Heart right ventricle (tissue), 16 donors: ENCODE measurements around the gene IGF1R. TPM values are rescaled to one million over a fixed set of nuclear protein-coding genes. Genes with fewer than 3 reads are reported as not detected.
A peak's percentile ranks its signal among the peaks of the same experiment; 100 is the strongest.

Source experiments
- ATAC-seq, 8 donors: fragments of 200-7000 bp; cut with Tn5 transposase; one replicate each; pipeline ENCODE4 v1.9.1; 2020; ENCODE audit warnings: mild to moderate bottlenecking in 8 of 8, moderate library complexity in 8 of 8, moderate number of reproducible peaks in 1 of 8
- DNase-seq, 2 donors: peaks; one replicate each; pipeline ENCODE4 v3.0.0-alpha.2; 2020
- H3K27ac ChIP-seq, 10 donors: fragments of 200-600 bp; sonication (generic) in 2 of 10; one replicate each; pipeline versions ENCODE4 v1.5.0 to v1.8.0; 2020 to 2022; ENCODE audit warnings: mild to moderate bottlenecking in 3 of 10
- H3K27me3 ChIP-seq, 7 donors: fragments of 200-600 bp; one replicate each; pipeline ENCODE4 v1.8.0; 2021 to 2022; ENCODE audit warnings: mild to moderate bottlenecking in 2 of 7
- H3K36me3 ChIP-seq, 9 donors: fragments of 200-600 bp; sonication (generic) in 1 of 9; one replicate each; pipeline versions ENCODE4 v1.5.0 to v1.8.0; 2020 to 2022; ENCODE audit warnings: mild to moderate bottlenecking in 2 of 9
- H3K4me1 ChIP-seq, 9 donors: fragments of 200-600 bp; sonication (generic) in 1 of 9; one replicate each; pipeline versions ENCODE4 v1.5.0 to v1.8.0; 2020 to 2022; ENCODE audit warnings: mild to moderate bottlenecking in 4 of 9
- H3K4me3 ChIP-seq, 10 donors: fragments of 200-600 bp; sonication (generic) in 2 of 10; one replicate each; pipeline versions ENCODE4 v1.5.0 to v1.8.0; 2020 to 2022; ENCODE audit warnings: mild to moderate bottlenecking in 7 of 10, moderate library complexity in 2 of 10
- H3K9me3 ChIP-seq, 11 donors: fragments of 200-600 bp in 10 of 11; sonication (generic) in 2 of 11; one replicate each; pipeline versions ENCODE4 v1.5.0 to v1.8.0; 2013 to 2022; ENCODE audit warnings: mild to moderate bottlenecking in 2 of 11, control low read depth in 1 of 11, moderate library complexity in 1 of 11
- WGBS, 2 donors: extraction: QIAGEN DNeasy Blood & Tissue Kit; methylation state at CpG; one replicate each; pipeline ENCODE4 v1.1.7; 2013; ENCODE audit warnings: inconsistent platforms in 1 of 2; 5-methylcytosine and 5-hydroxymethylcytosine counted together
- intact Hi-C, 10 donors: fragments of 100-400 bp; cut with DNase I; formaldehyde crosslinking; loops; one replicate each; pipeline versions ENCODE4 v1.11.1 to v1.14.2; 2022
- polyA plus RNA-seq, 2 donors: library from polyadenylated mRNA; stranded (reverse); fragments of 200-250 nt; gene quantifications; one replicate each; pipeline ENCODE4 v1.2.3, GENCODE V29; 2013
- total RNA-seq, 10 donors: library from RNA; stranded (reverse); fragmentation: NEBNext Ultra II Directional in 3 of 10; extraction: Animal tissue kit (Norgen Biotek cat#: 25700) in 3 of 10; gene quantifications; one replicate each; pipeline versions ENCODE4 v1.2.1 to v1.2.4, GENCODE V29; 2021 to 2023
- TF ChIP-seq, protein P1 (sequence below), 9 donors: fragments of 200-600 bp; sonication (generic) in 2 of 9; IDR thresholded peaks; one replicate each; pipeline versions ENCODE4 v1.5.0 to v1.8.0; 2021 to 2022; ENCODE audit warnings: antibody characterized with exemption in 9 of 9, mild to moderate bottlenecking in 5 of 9, moderate library complexity in 1 of 9
- donor health status: Arrhythmogenic right ventricular cardiomyopathy.
- donor health status: ischemic (EF 13 %, LVEDD 7.1; RV severe dilation, severe dysfunction).
- donor health status: healthy with polysubstance abuse.
- donor health status: DM: no; HTN: yes; CAD: no.
- donor health status: DM: no; HTN: no; CAD: no.
- donor health status: ischemic (EF 25% LVEDD 6.9; RV normal size, moderate dysfunction).
- donor health status: ischemic (EF 25% LVEDD 5.7; RV mildly dilated, moderate dysfunction).
- donor health status: healthy.
- donor health status: DM: yes; HTN: yes; CAD: no.
- donor health status: Ischemic cardiomyopathy.
- donor health status: ischemic (EF 35%, LVEDD 5.7; RV mildly dilated, moderate dysfunction).
- donor health status: nonischemic (EF 11% LVEDD 7.7; RV severe dilation, severe dysfunction).
- donor health status: DM: yes; HTN: yes; CAD: no.
- donor health status: PGD.
- donor health status: ischemic (EF 29% LVEDD 5.4; RV normal size, mild dysfunction).
- donor health status: nonischemic (EF 23%, LVEDD 6.1; RV moderate dilation, normal function).

IGF1R gene
- total and polyA plus RNA-seq, 12 donors = 3.4 to 88.2 (median 45.9) TPM

DNA sequence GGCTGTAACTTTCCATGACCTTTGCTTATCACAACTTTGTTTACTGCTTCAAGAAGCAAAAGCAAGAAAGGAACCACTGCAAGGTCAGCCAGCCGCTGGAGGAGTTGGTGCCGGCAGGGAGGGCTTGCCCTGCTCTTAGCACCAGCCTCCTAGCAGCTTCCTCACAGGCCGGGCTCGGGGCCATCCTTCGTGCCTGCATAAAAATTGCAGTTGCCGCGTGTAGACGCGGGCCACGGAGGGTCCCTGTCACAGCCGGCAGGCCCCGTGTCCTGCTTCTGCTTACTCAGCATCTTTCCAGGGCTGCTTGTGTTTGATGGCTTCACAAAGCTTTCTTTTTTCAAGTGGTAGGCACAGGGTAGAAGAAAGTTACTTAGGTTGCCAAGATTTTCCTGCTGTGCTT is 274.8 kb downstream of the IGF1R start:
- Histone ChIP-seq H3K4me1 (peaks cover 0 to 37% (median 22%) of the 10 kb centered on the region in 9 donors), H3K27me3 (no peaks in the 10 kb centered on the region), H3K9me3 (no peaks in the 10 kb centered on the region), H3K4me3 (no peak overlapping the region), H3K36me3 (peaks cover 0 to 80% (median 45%) of the 10 kb centered on the region in 9 donors), H3K27ac (peak overlapping the region in 1 of 10 donors; percentile 73)
- 90 to 94% methylated on average over 12 of the region's 12 CpGs for WGBS, 2 donors
- DNase-seq (no peak), ATAC-seq (no peak)
- intact Hi-C loops = no loop called here
- TF ChIP-seq, protein P1, sequence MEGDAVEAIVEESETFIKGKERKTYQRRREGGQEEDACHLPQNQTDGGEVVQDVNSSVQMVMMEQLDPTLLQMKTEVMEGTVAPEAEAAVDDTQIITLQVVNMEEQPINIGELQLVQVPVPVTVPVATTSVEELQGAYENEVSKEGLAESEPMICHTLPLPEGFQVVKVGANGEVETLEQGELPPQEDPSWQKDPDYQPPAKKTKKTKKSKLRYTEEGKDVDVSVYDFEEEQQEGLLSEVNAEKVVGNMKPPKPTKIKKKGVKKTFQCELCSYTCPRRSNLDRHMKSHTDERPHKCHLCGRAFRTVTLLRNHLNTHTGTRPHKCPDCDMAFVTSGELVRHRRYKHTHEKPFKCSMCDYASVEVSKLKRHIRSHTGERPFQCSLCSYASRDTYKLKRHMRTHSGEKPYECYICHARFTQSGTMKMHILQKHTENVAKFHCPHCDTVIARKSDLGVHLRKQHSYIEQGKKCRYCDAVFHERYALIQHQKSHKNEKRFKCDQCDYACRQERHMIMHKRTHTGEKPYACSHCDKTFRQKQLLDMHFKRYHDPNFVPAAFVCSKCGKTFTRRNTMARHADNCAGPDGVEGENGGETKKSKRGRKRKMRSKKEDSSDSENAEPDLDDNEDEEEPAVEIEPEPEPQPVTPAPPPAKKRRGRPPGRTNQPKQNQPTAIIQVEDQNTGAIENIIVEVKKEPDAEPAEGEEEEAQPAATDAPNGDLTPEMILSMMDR (IDR thresholded peaks at IDR 0.05) = no peak

DNA sequence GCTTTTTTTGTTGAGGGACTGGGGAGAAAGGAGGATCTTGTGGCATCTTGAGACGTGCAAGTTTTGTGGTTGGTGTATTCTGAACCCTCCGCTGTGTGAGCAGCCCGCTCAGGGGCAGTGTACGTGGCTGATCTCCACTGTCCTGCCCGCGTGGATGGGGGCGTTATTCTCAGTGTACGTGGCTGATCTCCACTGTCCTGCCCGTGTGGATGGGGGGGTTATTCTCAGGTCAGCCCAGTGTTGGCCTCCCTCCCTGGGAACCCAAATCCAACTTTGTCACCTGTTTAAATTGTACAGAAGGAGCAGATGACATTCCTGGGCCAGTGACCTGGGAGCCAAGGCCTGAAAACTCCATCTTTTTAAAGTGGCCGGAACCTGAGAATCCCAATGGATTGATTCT is 275.2 kb downstream of the IGF1R start:
- TF ChIP-seq, protein P1 (IDR thresholded peaks at IDR 0.05) = no peak
- Histone ChIP-seq H3K27me3 (no peaks in the 10 kb centered on the region), H3K9me3 (no peaks in the 10 kb centered on the region), H3K36me3 (peaks cover 0 to 82% (median 43%) of the 10 kb centered on the region in 9 donors), H3K27ac (peak overlapping the region in 2 of 10 donors; percentile 71 to 73), H3K4me3 (no peak overlapping the region), H3K4me1 (peaks cover 0 to 37% (median 22%) of the 10 kb centered on the region in 9 donors)
- intact Hi-C loops = no loop called here
- no peak for DNase-seq
- 84 to 85% methylated on average over 10 of the region's 10 CpGs for WGBS, 2 donors
- ATAC-seq = no peak

DNA sequence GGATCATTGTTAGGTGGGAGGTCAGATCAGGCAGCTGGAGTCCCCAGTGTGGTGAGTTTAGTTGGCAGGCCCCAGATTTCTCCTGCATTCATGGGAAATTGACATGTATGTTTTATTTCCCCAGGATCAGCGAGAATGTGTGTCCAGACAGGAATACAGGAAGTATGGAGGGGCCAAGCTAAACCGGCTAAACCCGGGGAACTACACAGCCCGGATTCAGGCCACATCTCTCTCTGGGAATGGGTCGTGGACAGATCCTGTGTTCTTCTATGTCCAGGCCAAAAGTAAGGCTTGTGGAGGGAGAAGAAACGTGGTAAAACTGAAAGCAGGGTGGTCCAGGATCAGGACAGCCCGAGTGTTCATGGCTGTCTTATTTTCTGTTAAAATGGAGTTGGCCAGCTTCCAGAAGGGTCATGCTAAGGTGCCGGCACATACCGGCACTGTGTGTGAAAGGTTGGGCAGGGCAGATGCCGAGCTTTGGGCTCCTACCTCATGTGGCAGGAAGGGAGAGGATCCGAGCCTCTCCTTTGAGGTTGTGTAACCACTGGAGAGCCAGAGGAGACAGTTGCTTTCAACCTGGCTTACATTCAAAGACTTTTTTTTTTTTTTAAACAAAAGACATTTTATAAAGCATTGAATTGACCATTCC is 276.2 kb downstream of the IGF1R start:
- H3K9me3 ChIP-seq = no peaks in the 10 kb centered on the region
- 50% methylated on average over 11 of the region's 11 CpGs for WGBS, 2 donors
- H3K36me3 ChIP-seq = peaks cover 0 to 82% (median 41%) of the 10 kb centered on the region in 9 donors
- H3K27ac ChIP-seq = peak overlapping the region in 8 of 10 donors; percentile 3 to 73 (median 58)
- H3K4me3 ChIP-seq = no peak overlapping the region
- DNase-seq = no peak
- intact Hi-C loops = loop anchor here in 1 of 10 donors (5.0 kb wide), 1 partner anchor 287 kb away; no protein-coding TSS in a partner anchor
- TF ChIP-seq, protein P1 (IDR thresholded peaks at IDR 0.05) = no peak
- ATAC-seq = peak; percentile 19 to 57 (median 33)
- peaks cover 0 to 37% (median 22%) of the 10 kb centered on the region in 9 donors for H3K4me1 ChIP-seq
- no peaks in the 10 kb centered on the region for H3K27me3 ChIP-seq

DNA sequence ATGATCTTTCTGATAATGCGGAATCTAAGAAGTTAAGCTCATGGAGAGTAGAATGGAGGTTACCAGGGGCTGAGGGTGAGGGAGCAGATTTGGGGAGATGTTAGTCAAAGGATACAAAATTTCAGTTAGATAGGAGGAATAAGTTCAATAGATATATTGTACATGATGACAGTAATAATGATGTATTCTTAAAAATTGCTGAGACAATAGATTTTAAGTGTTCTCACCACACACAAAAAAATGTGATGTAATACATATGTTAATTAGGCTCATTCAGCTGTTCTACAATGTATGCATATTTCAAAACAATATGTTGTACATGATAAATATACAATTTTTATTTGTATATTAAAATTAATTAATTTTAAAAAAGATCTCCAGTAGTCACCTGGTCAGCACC is 277.9 kb downstream of the IGF1R start:
- H3K27ac ChIP-seq = peak overlapping the region in 4 of 10 donors; percentile 25 to 78 (median 42)
- no peak for ATAC-seq
- 99 to 100% methylated on average over 1 of the region's 1 CpG for WGBS, 2 donors

More for the DNA sequence above, 277.9 kb downstream of the IGF1R start:
- H3K36me3 ChIP-seq = peaks cover 0 to 88% (median 53%) of the 10 kb centered on the region in 9 donors
- DNase-seq = no peak
- H3K4me1 ChIP-seq = peaks cover 0 to 37% (median 22%) of the 10 kb centered on the region in 9 donors
- H3K27me3 ChIP-seq = no peaks in the 10 kb centered on the region
- no peak overlapping the region for H3K4me3 ChIP-seq
- intact Hi-C loops = loop anchor here in 1 of 10 donors (5.0 kb wide), 1 partner anchor 289 kb away; no protein-coding TSS in a partner anchor
- TF ChIP-seq, protein P1 (IDR thresholded peaks at IDR 0.05) = no peak
- H3K9me3 ChIP-seq = no peaks in the 10 kb centered on the region
